ENCODE results near the gene PPA2.
"Not testable (repeated sequence)": the region's sequence is repeated elsewhere in the genome, so short reads cannot be mapped to it uniquely, and the experiment has no call there.

Gene PPA2

GRCh38 chr4:105473324-105474098, at the start of gene PPA2:
Gene PPA2 (minus strand): TSS chr4:105474062. CDS start chr4:105474050, 12 bp downstream.
- DNase-seq = peak; percentile 76

GRCh38 chr4:105520819-105521790, 47.2 kb upstream of the PPA2 start:
- peak; percentile 14 for DNase-seq

GRCh38 chr4:105510245-105510644, 36.4 kb upstream of the PPA2 start:
- peak; percentile 20 for DNase-seq

- no peak for DNase-seq
Observed at GRCh38 chr4:105509714-105510113, 35.9 kb upstream of the PPA2 start.

- DNase-seq = no peak
Observed at GRCh38 chr4:105509291-105509690, 35.4 kb upstream of the PPA2 start.

- no peak for DNase-seq
Observed at GRCh38 chr4:105504744-105505143, 30.9 kb upstream of the PPA2 start.

- no peak for DNase-seq
Observed at GRCh38 chr4:105503484-105503883, 29.6 kb upstream of the PPA2 start.

GRCh38 chr4:105496899-105497298, 23.0 kb upstream of the PPA2 start:
- no peak for DNase-seq

- DNase-seq = no peak
Observed at GRCh38 chr4:105495667-105496066, 21.8 kb upstream of the PPA2 start.

GRCh38 chr4:105490523-105490922, 16.7 kb upstream of the PPA2 start:
- DNase-seq = no peak

GRCh38 chr4:105483840-105484239, 10.0 kb upstream of the PPA2 start:
- no peak for DNase-seq

GRCh38 chr4:105474099-105474518, 247 bp upstream of the PPA2 start:
- no peak for DNase-seq

- peak; percentile 25 for DNase-seq
Observed at GRCh38 chr4:105472871-105473323, 965 bp downstream of the PPA2 start.

- peak; percentile 42 for DNase-seq
Observed at GRCh38 chr4:105471566-105472176, 2.2 kb downstream of the PPA2 start.

- no peak for DNase-seq
Observed at GRCh38 chr4:105470766-105471165, 3.1 kb downstream of the PPA2 start.

- DNase-seq = no peak
Observed at GRCh38 chr4:105469736-105470135, 4.1 kb downstream of the PPA2 start.

GRCh38 chr4:105466580-105466979, 7.3 kb downstream of the PPA2 start:
- no peak for DNase-seq

- not testable (repeated sequence) for DNase-seq
Observed at GRCh38 chr4:105464563-105464962, 9.3 kb downstream of the PPA2 start.

- no peak for DNase-seq
Observed at GRCh38 chr4:105462576-105462975, 11.3 kb downstream of the PPA2 start.

GRCh38 chr4:105461621-105462382, 12.1 kb downstream of the PPA2 start:
- DNase-seq = no peak

GRCh38 chr4:105461221-105461620, 12.6 kb downstream of the PPA2 start:
- no peak for DNase-seq

GRCh38 chr4:105460306-105460705, 13.6 kb downstream of the PPA2 start:
- DNase-seq = no peak
